GM18907 (cell line): Measurements from ENCODE around the gene RAB1A.
A peak's percentile ranks its signal among the peaks of the same experiment; 100 is the strongest.
"Not testable (repeated sequence)": the region's sequence is repeated elsewhere in the genome, so short reads cannot be mapped to it uniquely, and the experiment has no call there.

Experiments
- ATAC-seq: cut with Tn5 transposase; IDR thresholded peaks from one replicate; pipeline ENCODE4 v1.9.1; 2021; ENCODE audit warnings: mild to moderate bottlenecking, moderate library complexity; ENCODE audit not compliant: unreplicated experiment

Gene RAB1A

GRCh38 chr2:65129826-65130663 lies at the start of gene RAB1A:
RAB1A (minus strand) TSS chr2:65130106; CDS start chr2:65129915, 191 bp downstream.
- peak; percentile 97 for ATAC-seq

GRCh38 chr2:65177751-65178442 lies 48.0 kb upstream of the RAB1A start:
- ATAC-seq = no peak

- no peak for ATAC-seq
Observed at GRCh38 chr2:65175894-65176530, 46.1 kb upstream of the RAB1A start.

- not testable (repeated sequence) for ATAC-seq
Observed at GRCh38 chr2:65174031-65174430, 44.1 kb upstream of the RAB1A start.

GRCh38 chr2:65172994-65173790 lies 43.3 kb upstream of the RAB1A start:
- no peak for ATAC-seq

GRCh38 chr2:65170611-65171477 lies 40.9 kb upstream of the RAB1A start:
- not testable (repeated sequence) for ATAC-seq

GRCh38 chr2:65169760-65170136 lies 39.8 kb upstream of the RAB1A start:
- no peak for ATAC-seq

- no peak for ATAC-seq
Observed at GRCh38 chr2:65165558-65165957, 35.7 kb upstream of the RAB1A start.

GRCh38 chr2:65164426-65164891 lies 34.6 kb upstream of the RAB1A start:
- no peak for ATAC-seq

GRCh38 chr2:65161551-65162100 lies 31.7 kb upstream of the RAB1A start:
- ATAC-seq = no peak

GRCh38 chr2:65159906-65160305 lies 30.0 kb upstream of the RAB1A start:
- no peak for ATAC-seq

- no peak for ATAC-seq
Observed at GRCh38 chr2:65159261-65159660, 29.4 kb upstream of the RAB1A start.

GRCh38 chr2:65158557-65158956 lies 28.7 kb upstream of the RAB1A start:
- ATAC-seq = no peak

- not testable (repeated sequence) for ATAC-seq
Observed at GRCh38 chr2:65157856-65158255, 27.9 kb upstream of the RAB1A start.

- no peak for ATAC-seq
Observed at GRCh38 chr2:65156041-65156440, 26.1 kb upstream of the RAB1A start.

GRCh38 chr2:65153515-65153914 lies 23.6 kb upstream of the RAB1A start:
- no peak for ATAC-seq

- no peak for ATAC-seq
Observed at GRCh38 chr2:65146078-65146477, 16.2 kb upstream of the RAB1A start.

GRCh38 chr2:65144571-65144970 lies 14.7 kb upstream of the RAB1A start:
- no peak for ATAC-seq

- ATAC-seq = no peak
Observed at GRCh38 chr2:65142515-65142914, 12.6 kb upstream of the RAB1A start.
